HCT116 (cell line): ENCODE results near the gene RBM19. TPM values are rescaled to one million over a fixed set of nuclear protein-coding genes. Genes with fewer than 3 reads are reported as not detected.

Experiments used
- ATAC-seq: fragments of 200-7000 bp; cut with Tn5 transposase; 2 replicates; pipeline ENCODE4 v1.9.1; 2020; ENCODE audit warnings: mild to moderate bottlenecking, moderate library complexity
- BruUV-seq: library from RNA; stranded (reverse); fragments of 400-500 nt; replicated peaks from 2 replicates; lab custom pipeline; 2021; lab: Mats Ljungman, UMichigan
- CTCF ChIA-PET: fragments of 300-600 bp; sonication (Branson Sonifier 250); formaldehyde crosslinking; loops from one replicate; lab custom pipeline; 2021; ENCODE audit warnings: antibody characterized with exemption; lab: Charles Lee
- POLR2A ChIA-PET: fragments of 300-600, 350-600 bp; sonication (Branson Sonifier 250); formaldehyde crosslinking; loops from one replicate; lab custom pipeline; 2021; ENCODE audit warnings: antibody characterized with exemption; lab: Charles Lee
- RAD21 ChIA-PET, 2 experiments: fragments of 300-600 bp; sonication (Branson Sonifier 250); formaldehyde crosslinking; loops; one replicate each; lab custom pipeline; 2023; ENCODE audit warnings: low total read pairs in 2 of 2; ENCODE audit not compliant: uncharacterized antibody in 2 of 2, unreplicated experiment in 2 of 2, low non-redundant PET in 1 of 2; lab: Charles Lee
- DNase-seq: peaks from one replicate; pipeline ENCODE4 v3.0.0-alpha.2; 2010; ENCODE audit warnings: low read depth, low spot score
- H2AFZ ChIP-seq: fragments of 200-600 bp; shearing (Covaris generic), sonication (generic); 2 replicates; pipeline ENCODE4 v1.6.1; 2017; ENCODE audit warnings: low read depth, mixed run types, mixed read lengths, antibody characterized with exemption, low read length; ENCODE audit not compliant: poor library complexity, severe bottlenecking
- H3K27ac ChIP-seq: 2 replicates; pipeline ENCODE4 v1.5.1; 2012; ENCODE audit warnings: low read depth, low read length
- H3K27me3 ChIP-seq: fragments of 200-600 bp; sonication (generic); 2 replicates; pipeline ENCODE4 v1.6.1; 2016; ENCODE audit warnings: mixed run types, low read length, mixed read lengths; ENCODE audit not compliant: insufficient read depth
- H3K36me3 ChIP-seq, 2 experiments: fragments of 200-500 bp in 1 of 2; fragments of 200-600 bp in 1 of 2; sonication (Bioruptor generic) in 1 of 2; sonication (generic) in 1 of 2; 2 replicates each; pipeline versions ENCODE4 v1.5.1 to v1.6.1; 2014 to 2016; ENCODE audit warnings: low read length in 2 of 2, inconsistent platforms in 1 of 2, mixed read lengths in 1 of 2, mixed run types in 1 of 2; ENCODE audit not compliant: insufficient read depth in 2 of 2, control insufficient read depth in 1 of 2
- H3K4me1 ChIP-seq, 2 experiments: fragments of 200-600 bp in 1 of 2; sonication (generic) in 1 of 2; 2 replicates each; pipeline versions ENCODE4 v1.5.1 to v1.6.1; 2012 to 2017; ENCODE audit warnings: low read length in 2 of 2, inconsistent platforms in 1 of 2, mild to moderate bottlenecking in 1 of 2, mixed read lengths in 1 of 2, mixed run types in 1 of 2, moderate library complexity in 1 of 2; ENCODE audit not compliant: insufficient read depth in 2 of 2, control insufficient read depth in 1 of 2
- H3K4me2 ChIP-seq: fragments of 200-600 bp; sonication (generic); 2 replicates; pipeline ENCODE4 v1.6.1; 2017; ENCODE audit warnings: mixed run types, low read length, mixed read lengths
- H3K4me3 ChIP-seq, 2 experiments: fragments of 200-600 bp in 1 of 2; sonication (generic) in 1 of 2; replicated peaks in 1 of 2; 2 replicates each; pipeline ENCODE4 v1.5.1; 2011 to 2016; ENCODE audit warnings: low read length in 2 of 2, control low read depth in 1 of 2, low read depth in 1 of 2, mild to moderate bottlenecking in 1 of 2, mixed read lengths in 1 of 2, mixed run types in 1 of 2
- H3K79me2 ChIP-seq: fragments of 200-600 bp; sonication (generic); 2 replicates; pipeline ENCODE4 v1.6.1; 2017; ENCODE audit warnings: mild to moderate bottlenecking, mixed run types, low read length, moderate library complexity, mixed read lengths; ENCODE audit not compliant: insufficient read depth
- H3K9ac ChIP-seq: fragments of 200-600 bp; sonication (generic); 2 replicates; pipeline ENCODE4 v1.6.1; 2016; ENCODE audit warnings: low read length, mixed read lengths
- H3K9me2 ChIP-seq: fragments of 200-600 bp; sonication (generic), shearing (Covaris generic); 2 replicates; pipeline ENCODE4 v1.6.1; 2017; ENCODE audit warnings: mixed run types, mild to moderate bottlenecking, moderate library complexity; ENCODE audit not compliant: insufficient read depth
- H3K9me3 ChIP-seq, 2 experiments: fragments of 200-500 bp in 1 of 2; fragments of 200-600 bp in 1 of 2; sonication (Bioruptor generic) in 1 of 2; sonication (generic) in 1 of 2; 2 replicates each; pipeline ENCODE4 v1.6.1; 2014 to 2017; ENCODE audit warnings: low read length in 2 of 2, mixed read lengths in 2 of 2, inconsistent platforms in 1 of 2, low read depth in 1 of 2, mild to moderate bottlenecking in 1 of 2, mixed run types in 1 of 2, moderate library complexity in 1 of 2; ENCODE audit not compliant: control insufficient read depth in 1 of 2, insufficient read depth in 1 of 2
- H4K20me1 ChIP-seq: fragments of 200-600 bp; sonication (generic), shearing (Covaris generic); 2 replicates; pipeline ENCODE4 v1.6.1; 2017; ENCODE audit warnings: mixed run types, mild to moderate bottlenecking, moderate library complexity; ENCODE audit not compliant: insufficient read depth
- CBX3 ChIP-seq: IDR thresholded peaks from 2 replicates; pipeline ENCODE4 v1.6.1; 2012; ENCODE audit warnings: low read depth
- EZH2 ChIP-seq: fragments of 200-600 bp; sonication (generic); IDR thresholded peaks from 2 replicates; pipeline ENCODE4 v1.6.1; 2017; ENCODE audit warnings: antibody characterized with exemption, mixed run types
- POLR2A ChIP-seq: IDR thresholded peaks from 2 replicates; pipeline ENCODE4 v1.7.0; 2011; ENCODE audit warnings: borderline replicate concordance; ENCODE audit not compliant: insufficient read depth, insufficient read length; ENCODE audit errors: extremely low read depth
- RAD21 ChIP-seq: IDR thresholded peaks from 2 replicates; pipeline ENCODE4 v1.6.1; 2012; ENCODE audit warnings: low read depth, mild to moderate bottlenecking
- SP1 ChIP-seq: IDR thresholded peaks from 2 replicates; pipeline ENCODE4 v1.6.1; 2012; ENCODE audit warnings: low read depth
- TCF7L2 ChIP-seq: IDR thresholded peaks from 2 replicates; pipeline ENCODE4 v1.7.0; 2011; ENCODE audit warnings: borderline replicate concordance, inconsistent platforms; ENCODE audit not compliant: insufficient read depth, insufficient read length; ENCODE audit errors: extremely low read depth
- ZNF274 ChIP-seq: fragments of 200-500 bp; sonication (Bioruptor generic); IDR thresholded peaks from 2 replicates; pipeline ENCODE4 v1.6.1; 2014; ENCODE audit warnings: mild to moderate bottlenecking, low read depth, low read length, inconsistent platforms
- intact Hi-C: fragments of 100-400 bp; cut with micrococcal nuclease; formaldehyde crosslinking; loops from 2 replicates; pipeline ENCODE4 v1.10.0; 2022
- total RNA-seq: library from RNA; stranded (reverse); gene quantifications from one replicate; pipeline ENCODE4 v1.2.1, GENCODE V29; 2021; ENCODE audit not compliant: unreplicated experiment
- TF ChIP-seq, protein P1 (sequence below): IDR thresholded peaks from 2 replicates; pipeline ENCODE4 v1.6.1; 2011; ENCODE audit warnings: mild to moderate bottlenecking, low read length, moderate library complexity; ENCODE audit not compliant: insufficient replicate concordance; ENCODE audit errors: extremely low read depth
- TF ChIP-seq, protein P2 (sequence below): IDR thresholded peaks from 2 replicates; pipeline ENCODE4 v1.6.1; 2012

RBM19 gene
- total RNA-seq, 1 experiment from 2014 or later = 30.7 TPM

DNA sequence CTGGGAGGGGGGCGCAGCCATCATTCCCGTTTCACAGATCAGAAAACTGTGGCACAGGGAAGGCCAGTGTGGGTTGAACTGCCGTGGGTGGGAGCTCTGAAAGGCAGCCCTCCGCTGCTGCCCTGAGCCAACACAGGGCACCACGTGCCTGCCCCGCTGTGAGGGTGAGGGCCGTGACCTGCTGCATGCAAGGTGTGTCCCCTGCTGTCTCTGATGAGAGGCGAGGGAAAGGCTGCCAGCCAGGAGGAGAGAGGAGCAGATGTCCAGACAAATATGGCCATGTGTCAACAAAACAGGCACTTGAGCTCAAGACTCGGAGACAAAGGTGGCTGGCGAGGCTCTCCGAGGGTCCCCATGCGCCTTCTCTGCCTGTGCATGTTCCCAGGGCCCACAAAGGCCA is 108.8 kb downstream of the RBM19 start:
- Histone ChIP-seq H3K4me2 (no peak overlapping the region), H3K9ac (no peak overlapping the region), H2AFZ (no peak overlapping the region), H3K36me3 (no peaks in the 10 kb centered on the region), H3K79me2 (no peaks in the 10 kb centered on the region), H3K9me2 (no peaks in the 10 kb centered on the region), H3K9me3 (no peaks in the 10 kb centered on the region), H4K20me1 (no peaks in the 10 kb centered on the region), H3K27me3 (no peaks in the 10 kb centered on the region), H3K4me3 (no peak overlapping the region), H3K4me1 (no peaks in the 10 kb centered on the region), H3K27ac (no peak overlapping the region)
- intact Hi-C loops = no loop called here
- TF ChIP-seq, protein P1, sequence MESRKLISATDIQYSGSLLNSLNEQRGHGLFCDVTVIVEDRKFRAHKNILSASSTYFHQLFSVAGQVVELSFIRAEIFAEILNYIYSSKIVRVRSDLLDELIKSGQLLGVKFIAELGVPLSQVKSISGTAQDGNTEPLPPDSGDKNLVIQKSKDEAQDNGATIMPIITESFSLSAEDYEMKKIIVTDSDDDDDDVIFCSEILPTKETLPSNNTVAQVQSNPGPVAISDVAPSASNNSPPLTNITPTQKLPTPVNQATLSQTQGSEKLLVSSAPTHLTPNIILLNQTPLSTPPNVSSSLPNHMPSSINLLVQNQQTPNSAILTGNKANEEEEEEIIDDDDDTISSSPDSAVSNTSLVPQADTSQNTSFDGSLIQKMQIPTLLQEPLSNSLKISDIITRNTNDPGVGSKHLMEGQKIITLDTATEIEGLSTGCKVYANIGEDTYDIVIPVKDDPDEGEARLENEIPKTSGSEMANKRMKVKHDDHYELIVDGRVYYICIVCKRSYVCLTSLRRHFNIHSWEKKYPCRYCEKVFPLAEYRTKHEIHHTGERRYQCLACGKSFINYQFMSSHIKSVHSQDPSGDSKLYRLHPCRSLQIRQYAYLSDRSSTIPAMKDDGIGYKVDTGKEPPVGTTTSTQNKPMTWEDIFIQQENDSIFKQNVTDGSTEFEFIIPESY = no peak
- TF ChIP-seq RAD21 (no peak), EZH2 (no peak)
- no peak for ATAC-seq
- no TSS peak for BruUV-seq
- POLR2A ChIA-PET = no interaction called here
- RAD21 ChIA-PET = no interaction called here
- DNase-seq = no peak
- CTCF ChIA-PET = no interaction called here

DNA sequence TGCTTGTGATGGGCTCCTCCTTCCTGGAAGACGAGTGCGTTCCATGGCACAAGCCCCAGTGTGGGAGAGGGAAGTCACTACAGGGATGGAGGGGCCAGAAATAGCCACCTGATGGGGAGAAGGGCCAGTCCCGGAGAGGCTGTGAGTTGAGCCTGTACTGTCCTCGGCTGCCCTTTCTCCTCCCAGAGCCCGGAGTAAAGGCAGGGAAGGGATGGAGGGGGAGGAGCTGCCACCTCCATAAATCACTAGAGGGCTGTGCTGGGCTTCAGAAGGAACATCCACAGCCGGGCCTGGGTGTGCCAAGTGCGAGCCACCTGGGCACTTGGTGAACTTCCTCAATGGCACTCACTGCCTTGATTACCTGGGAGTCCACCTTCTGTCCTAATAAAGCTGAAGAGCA is 110.1 kb downstream of the RBM19 start:
- ChIA-PET RAD21 (no interaction called here), CTCF (no interaction called here), POLR2A (no interaction called here)
- Histone ChIP-seq H3K9me3 (no peaks in the 10 kb centered on the region), H3K79me2 (no peaks in the 10 kb centered on the region), H4K20me1 (no peaks in the 10 kb centered on the region), H3K36me3 (no peaks in the 10 kb centered on the region), H3K9me2 (no peaks in the 10 kb centered on the region), H3K27ac (no peak overlapping the region), H3K4me3 (no peak overlapping the region), H3K9ac (no peak overlapping the region), H3K27me3 (no peaks in the 10 kb centered on the region), H2AFZ (no peak overlapping the region), H3K4me1 (no peaks in the 10 kb centered on the region), H3K4me2 (no peak overlapping the region)
- TF ChIP-seq CBX3 (no peak), ZNF274 (no peak), RAD21 (no peak), POLR2A (no peak), SP1 (no peak), TCF7L2 (no peak)
- TF ChIP-seq, protein P2, sequence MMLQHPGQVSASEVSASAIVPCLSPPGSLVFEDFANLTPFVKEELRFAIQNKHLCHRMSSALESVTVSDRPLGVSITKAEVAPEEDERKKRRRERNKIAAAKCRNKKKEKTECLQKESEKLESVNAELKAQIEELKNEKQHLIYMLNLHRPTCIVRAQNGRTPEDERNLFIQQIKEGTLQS = no peak
- BruUV-seq = no TSS peak
- intact Hi-C loops = no loop called here
- ATAC-seq (no peak), DNase-seq (no peak)
